Thyroid gland (tissue), 4 donors: Measurements from ENCODE around the gene CCDC8.

Experiments
- POLR2A ChIP-seq, 2 donors: fragments of 450-650 bp; IDR thresholded peaks; one replicate each; pipeline ENCODE4 v1.6.1; 2017; ENCODE audit warnings: antibody characterized with exemption in 2 of 2, mild to moderate bottlenecking in 2 of 2, moderate library complexity in 1 of 2
- TF ChIP-seq, protein P1 (sequence below), 6 experiments: fragments of 200-600 bp in 3 of 6; fragments of 450-650 bp in 3 of 6; sonication (generic) in 3 of 6; IDR thresholded peaks; one replicate each; pipeline ENCODE4 v1.5.1; 2016 to 2019; ENCODE audit warnings: antibody characterized with exemption in 6 of 6, mild to moderate bottlenecking in 2 of 6, inconsistent platforms in 1 of 6, moderate library complexity in 1 of 6

DNA sequence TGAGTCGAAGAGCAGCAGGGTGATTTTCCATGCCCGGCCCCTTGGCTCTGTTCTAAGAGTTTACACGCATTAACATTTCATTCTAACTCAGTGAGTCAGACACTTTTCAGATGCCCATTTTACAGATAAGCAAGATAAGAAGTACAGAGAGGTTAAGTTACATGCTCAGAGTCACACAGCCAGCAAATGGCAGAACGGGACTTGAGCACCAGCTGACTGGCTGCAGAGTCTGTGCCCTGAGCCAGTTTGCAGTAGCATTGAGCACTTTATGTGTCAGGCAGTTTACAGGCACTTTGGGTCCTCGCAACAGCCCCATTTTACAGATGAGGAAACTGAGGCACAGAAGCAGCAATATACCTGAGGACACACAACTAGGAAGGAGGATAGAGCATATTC lies 19.0 kb downstream of the CCDC8 start:
- TF ChIP-seq, protein P1, sequence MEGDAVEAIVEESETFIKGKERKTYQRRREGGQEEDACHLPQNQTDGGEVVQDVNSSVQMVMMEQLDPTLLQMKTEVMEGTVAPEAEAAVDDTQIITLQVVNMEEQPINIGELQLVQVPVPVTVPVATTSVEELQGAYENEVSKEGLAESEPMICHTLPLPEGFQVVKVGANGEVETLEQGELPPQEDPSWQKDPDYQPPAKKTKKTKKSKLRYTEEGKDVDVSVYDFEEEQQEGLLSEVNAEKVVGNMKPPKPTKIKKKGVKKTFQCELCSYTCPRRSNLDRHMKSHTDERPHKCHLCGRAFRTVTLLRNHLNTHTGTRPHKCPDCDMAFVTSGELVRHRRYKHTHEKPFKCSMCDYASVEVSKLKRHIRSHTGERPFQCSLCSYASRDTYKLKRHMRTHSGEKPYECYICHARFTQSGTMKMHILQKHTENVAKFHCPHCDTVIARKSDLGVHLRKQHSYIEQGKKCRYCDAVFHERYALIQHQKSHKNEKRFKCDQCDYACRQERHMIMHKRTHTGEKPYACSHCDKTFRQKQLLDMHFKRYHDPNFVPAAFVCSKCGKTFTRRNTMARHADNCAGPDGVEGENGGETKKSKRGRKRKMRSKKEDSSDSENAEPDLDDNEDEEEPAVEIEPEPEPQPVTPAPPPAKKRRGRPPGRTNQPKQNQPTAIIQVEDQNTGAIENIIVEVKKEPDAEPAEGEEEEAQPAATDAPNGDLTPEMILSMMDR (IDR thresholded peaks at IDR 0.05): no peak
- TF ChIP-seq POLR2A (IDR thresholded peaks at IDR 0.05): no peak
